HFFc6 (cell line): ENCODE results near the gene IL25. TPM values are rescaled to one million over a fixed set of nuclear protein-coding genes. Genes with fewer than 3 reads are reported as not detected.
"Not testable (repeated sequence)": the region's sequence is repeated elsewhere in the genome, so short reads cannot be mapped to it uniquely, and the experiment has no call there.

Experiments used
- DNase-seq: peaks from one replicate; pipeline ENCODE4 v3.0.0-alpha.2; 2018
- H3K27ac Mint-ChIP-seq: 2 replicates; pipeline ENCODE4 v1.8.0; 2020; ENCODE audit warnings: mild to moderate bottlenecking, mixed read lengths
- H3K27me3 Mint-ChIP-seq: 2 replicates; pipeline ENCODE4 v1.8.0; 2021; ENCODE audit warnings: mild to moderate bottlenecking, moderate library complexity, mixed read lengths; ENCODE audit not compliant: insufficient read depth
- H3K36me3 Mint-ChIP-seq: 2 replicates; pipeline ENCODE4 v1.8.0; 2021; ENCODE audit warnings: low read depth, mixed read lengths
- H3K4me1 Mint-ChIP-seq: 2 replicates; pipeline ENCODE4 v1.8.0; 2020; ENCODE audit warnings: low read depth, mixed read lengths
- H3K4me3 Mint-ChIP-seq: 2 replicates; pipeline ENCODE4 v1.8.0; 2020; ENCODE audit warnings: mild to moderate bottlenecking, moderate library complexity, mixed read lengths
- H3K9me3 Mint-ChIP-seq: 2 replicates; pipeline ENCODE4 v1.8.0; 2020; ENCODE audit warnings: mild to moderate bottlenecking, mixed read lengths
- total RNA-seq, 6 experiments: library from RNA; stranded (reverse); fragmentation: NEBNext Ultra II Directional; extraction: Animal tissue kit (Norgen Biotek cat#: 25700); gene quantifications; 2 replicates in 1 of 6; 3 replicates in 5 of 6; pipeline ENCODE4 v1.2.3, GENCODE V29; 2021
- TF ChIP-seq, protein P1 (sequence below): fragments of 200-600 bp; sonication (generic); IDR thresholded peaks from 2 replicates; pipeline ENCODE4 v1.5.0; 2021; ENCODE audit warnings: antibody characterized with exemption, mild to moderate bottlenecking

IL25 gene
- total RNA-seq, 6 experiments from 2014 or later, result not detected

DNA sequence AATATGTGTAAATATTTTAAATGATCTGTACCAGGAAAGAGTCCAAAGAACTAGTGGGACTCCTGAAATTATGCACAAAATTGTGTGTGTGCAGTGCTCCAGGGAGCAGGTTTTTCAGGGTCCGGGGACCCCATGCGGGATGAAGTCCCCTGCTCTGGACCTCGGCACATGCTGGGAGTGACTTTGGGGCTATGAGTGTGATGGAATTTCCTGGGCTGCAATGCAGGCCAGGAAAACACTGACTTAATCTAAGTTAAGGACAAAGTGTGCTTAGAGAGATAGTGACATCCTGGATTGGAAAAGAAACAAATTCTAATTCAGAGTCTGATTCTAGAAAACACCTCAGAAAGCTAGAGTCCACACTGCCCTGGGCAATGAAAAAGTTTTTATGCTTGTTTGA lies 41.6 kb downstream of the IL25 start:
- H3K4me3 Mint-ChIP-seq, result no peak overlapping the region
- H3K27me3 Mint-ChIP-seq, result peaks cover 72% of the 10 kb centered on the region
- H3K9me3 Mint-ChIP-seq, result no peaks in the 10 kb centered on the region
- no peaks in the 10 kb centered on the region for H3K4me1 Mint-ChIP-seq
- H3K36me3 Mint-ChIP-seq, result no peaks in the 10 kb centered on the region
- TF ChIP-seq, protein P1, sequence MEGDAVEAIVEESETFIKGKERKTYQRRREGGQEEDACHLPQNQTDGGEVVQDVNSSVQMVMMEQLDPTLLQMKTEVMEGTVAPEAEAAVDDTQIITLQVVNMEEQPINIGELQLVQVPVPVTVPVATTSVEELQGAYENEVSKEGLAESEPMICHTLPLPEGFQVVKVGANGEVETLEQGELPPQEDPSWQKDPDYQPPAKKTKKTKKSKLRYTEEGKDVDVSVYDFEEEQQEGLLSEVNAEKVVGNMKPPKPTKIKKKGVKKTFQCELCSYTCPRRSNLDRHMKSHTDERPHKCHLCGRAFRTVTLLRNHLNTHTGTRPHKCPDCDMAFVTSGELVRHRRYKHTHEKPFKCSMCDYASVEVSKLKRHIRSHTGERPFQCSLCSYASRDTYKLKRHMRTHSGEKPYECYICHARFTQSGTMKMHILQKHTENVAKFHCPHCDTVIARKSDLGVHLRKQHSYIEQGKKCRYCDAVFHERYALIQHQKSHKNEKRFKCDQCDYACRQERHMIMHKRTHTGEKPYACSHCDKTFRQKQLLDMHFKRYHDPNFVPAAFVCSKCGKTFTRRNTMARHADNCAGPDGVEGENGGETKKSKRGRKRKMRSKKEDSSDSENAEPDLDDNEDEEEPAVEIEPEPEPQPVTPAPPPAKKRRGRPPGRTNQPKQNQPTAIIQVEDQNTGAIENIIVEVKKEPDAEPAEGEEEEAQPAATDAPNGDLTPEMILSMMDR, result no peak
- H3K27ac Mint-ChIP-seq, result no peak overlapping the region
- no peak for DNase-seq

DNA sequence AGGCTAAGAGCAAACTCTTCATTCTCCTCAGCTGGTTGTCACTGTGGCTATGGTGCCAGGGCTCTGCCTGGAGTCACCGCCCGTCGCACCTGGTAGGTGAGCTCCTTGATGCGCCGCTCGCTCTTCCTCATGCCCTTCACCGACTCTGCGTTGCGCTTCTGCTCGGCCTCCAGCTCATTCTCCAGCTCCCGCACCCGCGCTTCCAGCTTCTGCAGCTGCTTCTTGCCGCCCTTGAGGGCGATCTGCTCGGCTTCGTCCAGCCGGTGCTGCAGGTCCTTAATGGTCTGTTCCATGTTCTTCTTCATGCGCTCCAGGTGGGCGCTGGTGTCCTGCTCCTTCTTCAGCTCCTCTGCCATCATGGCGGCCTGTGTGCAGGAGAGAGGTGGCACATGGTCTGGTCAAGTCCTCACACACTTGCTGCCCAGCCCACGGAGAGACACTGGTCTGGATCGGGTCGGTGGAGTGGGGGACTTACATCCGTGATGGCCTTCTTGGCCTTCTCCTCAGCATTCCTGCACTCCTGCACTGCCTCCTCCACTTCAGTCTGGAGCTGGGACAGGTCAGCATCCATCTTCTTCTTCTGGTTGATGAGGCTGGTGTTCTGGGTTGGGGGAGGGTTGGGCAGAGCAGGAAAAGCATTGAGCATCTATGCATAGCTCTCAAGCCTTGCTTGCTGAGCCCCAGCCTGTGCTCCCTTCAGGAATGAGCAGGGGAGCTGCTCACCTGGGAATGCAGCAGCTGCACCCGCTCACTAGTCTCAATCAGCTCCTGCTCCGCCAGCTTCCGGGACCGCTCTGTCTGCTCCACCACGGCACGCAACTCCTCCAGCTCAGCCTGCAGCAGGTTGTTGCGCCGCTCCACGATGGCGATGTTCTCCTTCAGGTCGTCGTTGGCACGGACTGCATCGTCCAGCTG lies 42.6 kb downstream of the IL25 start:
- TF ChIP-seq, protein P1, result no peak
- DNase-seq, result no peak
- Mint-ChIP-seq H3K27me3 (peaks cover 72% of the 10 kb centered on the region), H3K4me3 (no peak overlapping the region), H3K4me1 (no peaks in the 10 kb centered on the region), H3K9me3 (no peaks in the 10 kb centered on the region), H3K36me3 (no peaks in the 10 kb centered on the region), H3K27ac (no peak overlapping the region)

DNA sequence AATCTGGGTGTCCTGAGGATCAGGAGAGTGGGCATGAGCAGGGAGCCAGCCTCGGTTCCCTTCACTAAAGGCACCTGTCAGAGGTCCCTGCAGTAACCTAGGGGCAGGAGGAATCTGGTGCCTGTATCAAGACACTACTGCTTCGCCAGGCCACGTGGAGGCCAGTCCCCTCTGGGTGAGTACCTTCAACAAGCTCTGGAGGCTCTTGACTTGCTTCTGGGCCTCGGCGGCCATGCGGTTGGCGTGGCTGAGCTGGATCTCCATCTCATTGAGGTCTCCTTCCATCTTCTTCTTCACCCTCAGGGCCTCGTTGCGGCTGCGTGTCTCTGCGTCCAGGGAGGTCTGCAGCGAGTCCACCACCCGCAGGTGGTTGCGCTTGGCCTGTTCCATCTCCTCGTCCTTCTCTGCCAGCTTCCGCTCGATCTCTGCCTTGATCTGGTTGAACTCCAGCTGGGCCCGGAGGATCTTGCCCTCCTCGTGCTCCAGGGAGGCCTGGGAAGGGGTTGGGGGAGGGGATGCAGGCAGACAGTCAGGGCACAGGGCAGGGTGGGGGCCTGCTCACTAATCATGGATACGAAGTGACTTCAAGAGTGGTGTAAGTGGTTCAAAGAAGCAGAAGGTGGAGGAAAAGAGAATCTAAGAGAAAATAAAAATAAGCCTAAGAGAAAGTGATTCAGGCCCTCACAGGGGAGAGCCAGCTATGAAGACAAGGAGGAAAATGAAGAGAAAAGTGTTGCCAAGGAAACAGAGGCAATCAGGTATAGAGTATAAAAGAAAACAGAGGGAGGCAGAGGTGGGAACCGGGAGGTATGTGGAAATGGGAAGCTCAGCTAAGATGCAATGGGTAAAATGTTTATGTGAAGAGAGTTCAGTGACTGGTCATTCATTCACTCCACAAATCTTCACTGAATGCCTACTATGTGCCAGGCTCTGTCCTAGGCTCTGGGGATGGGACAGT lies 43.5 kb downstream of the IL25 start:
- no peak overlapping the region for H3K4me3 Mint-ChIP-seq
- no peaks in the 10 kb centered on the region for H3K36me3 Mint-ChIP-seq
- peaks cover 74% of the 10 kb centered on the region for H3K27me3 Mint-ChIP-seq
- TF ChIP-seq, protein P1, result no peak
- no peaks in the 10 kb centered on the region for H3K4me1 Mint-ChIP-seq
- no peaks in the 10 kb centered on the region for H3K9me3 Mint-ChIP-seq
- H3K27ac Mint-ChIP-seq, result no peak overlapping the region
- no peak for DNase-seq

DNA sequence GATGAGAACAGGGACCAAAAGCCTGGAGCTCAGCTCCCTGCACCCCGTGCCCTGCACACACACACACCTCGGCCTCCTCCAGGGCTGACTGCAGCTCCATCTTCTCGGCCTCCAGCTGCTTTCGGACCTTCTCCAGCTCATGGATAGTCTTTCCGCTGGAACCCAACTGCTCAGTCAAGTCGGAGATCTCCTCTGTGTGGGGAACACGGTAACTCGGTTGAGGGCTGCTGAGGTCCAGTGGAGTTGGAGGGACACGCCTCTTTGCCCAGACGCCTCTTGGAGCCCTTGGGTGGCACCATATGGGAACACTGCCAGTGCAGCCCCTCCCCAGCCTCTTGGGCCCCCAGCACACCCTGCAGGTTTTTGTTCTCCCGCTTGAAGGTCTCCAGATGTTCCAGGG lies 44.2 kb downstream of the IL25 start:
- Mint-ChIP-seq H3K4me3 (no peak overlapping the region), H3K27ac (no peak overlapping the region), H3K4me1 (no peaks in the 10 kb centered on the region), H3K9me3 (no peaks in the 10 kb centered on the region), H3K27me3 (peaks cover 74% of the 10 kb centered on the region), H3K36me3 (no peaks in the 10 kb centered on the region)
- no peak for DNase-seq
- TF ChIP-seq, protein P1, result no peak

DNA sequence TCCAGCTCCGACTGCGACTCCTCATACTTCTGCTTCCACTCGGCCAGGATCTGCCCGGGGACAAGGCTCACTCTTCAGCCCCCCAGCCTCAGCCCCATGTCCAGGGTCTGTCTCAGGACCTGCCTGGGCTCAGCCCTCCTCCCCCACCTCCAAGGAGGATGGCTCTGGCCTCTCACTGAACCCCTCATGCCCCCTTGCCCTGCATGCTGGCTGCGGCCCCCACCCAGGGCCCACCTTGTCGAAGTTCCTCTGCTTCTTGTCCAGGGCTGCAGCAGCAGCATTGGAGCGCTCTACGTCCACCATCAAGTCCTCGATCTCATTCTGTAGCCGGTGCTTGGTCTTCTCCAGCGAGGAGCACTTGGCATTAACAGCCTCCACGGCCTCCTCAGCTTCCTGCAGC lies 44.7 kb downstream of the IL25 start:
- H3K4me1 Mint-ChIP-seq, H3K4me3 Mint-ChIP-seq, H3K36me3 Mint-ChIP-seq, H3K27ac Mint-ChIP-seq, DNase-seq, H3K9me3 Mint-ChIP-seq: not testable (repeated sequence)
- peaks cover 70% of the 10 kb centered on the region for H3K27me3 Mint-ChIP-seq
